ENCODE measurements around the gene EN2.

Gene EN2

GRCh38 chr7:155497149-155497901 is 39.4 kb downstream of the EN2 start:
- no peak overlapping the region for H3K27ac Mint-ChIP-seq
- H3K4me1 Mint-ChIP-seq = no peaks in the 10 kb centered on the region
- H3K4me3 Mint-ChIP-seq = no peak overlapping the region
- DNase-seq (ENCODE audit: low spot score in 2 of 2) (no peak), ATAC-seq (ENCODE audit: low read depth) (no peak)
- peaks cover 17% of the 10 kb centered on the region for H3K27me3 Mint-ChIP-seq
- H3K9me3 Mint-ChIP-seq = no peaks in the 10 kb centered on the region
- H3K36me3 Mint-ChIP-seq = no peaks in the 10 kb centered on the region

- no peak overlapping the region for H3K27ac Mint-ChIP-seq
- no peak overlapping the region for H3K4me3 Mint-ChIP-seq
- peaks cover 4% of the 10 kb centered on the region for H3K9me3 Mint-ChIP-seq
Measured at GRCh38 chr7:155505422-155505793, 47.5 kb downstream of the EN2 start.

GRCh38 chr7:155506854-155507337 is 49.0 kb downstream of the EN2 start:
- peaks cover 34% of the 10 kb centered on the region for H3K27me3 Mint-ChIP-seq
- no peak for DNase-seq (ENCODE audit: low spot score in 2 of 2)
- H3K4me3 Mint-ChIP-seq = no peak overlapping the region
- no peak overlapping the region for H3K27ac Mint-ChIP-seq
- peaks cover 4% of the 10 kb centered on the region for H3K9me3 Mint-ChIP-seq
- peaks cover 6% of the 10 kb centered on the region for H3K4me1 Mint-ChIP-seq
- peak; percentile 15 for ATAC-seq (ENCODE audit: low read depth)
- peaks cover 3% of the 10 kb centered on the region for H3K36me3 Mint-ChIP-seq

More at GRCh38 chr7:155505422-155505793, 47.5 kb downstream of the EN2 start:
- Mint-ChIP-seq H3K4me1 (peaks cover 6% of the 10 kb centered on the region), H3K27me3 (peaks cover 34% of the 10 kb centered on the region), H3K36me3 (peaks cover 3% of the 10 kb centered on the region)
- no peak for ATAC-seq (ENCODE audit: low read depth)
- DNase-seq (ENCODE audit: low spot score in 2 of 2) = no peak

GRCh38 chr7:155507576-155507975 is 49.6 kb downstream of the EN2 start:
- Mint-ChIP-seq H3K36me3 (peaks cover 3% of the 10 kb centered on the region), H3K27ac (no peak overlapping the region), H3K9me3 (peaks cover 4% of the 10 kb centered on the region), H3K4me1 (peaks cover 6% of the 10 kb centered on the region), H3K4me3 (no peak overlapping the region), H3K27me3 (peaks cover 37% of the 10 kb centered on the region)
- ATAC-seq (ENCODE audit: low read depth) (no peak), DNase-seq (ENCODE audit: low spot score in 2 of 2) (no peak)

GRCh38 chr7:155508376-155509358 is 50.7 kb downstream of the EN2 start:
- Mint-ChIP-seq H3K4me1 (peaks cover 6% of the 10 kb centered on the region), H3K27ac (peak overlapping the region; percentile 87), H3K36me3 (peaks cover 3% of the 10 kb centered on the region), H3K4me3 (no peak overlapping the region), H3K27me3 (peaks cover 33% of the 10 kb centered on the region), H3K9me3 (peaks cover 4% of the 10 kb centered on the region)
- DNase-seq (ENCODE audit: low spot score in 2 of 2) = no peak
- ATAC-seq (ENCODE audit: low read depth) = no peak

GRCh38 chr7:155509359-155509724 is 51.4 kb downstream of the EN2 start:
- peaks cover 3% of the 10 kb centered on the region for H3K36me3 Mint-ChIP-seq
- H3K27ac Mint-ChIP-seq = peak overlapping the region; percentile 87
- H3K4me1 Mint-ChIP-seq = peaks cover 6% of the 10 kb centered on the region
- peaks cover 4% of the 10 kb centered on the region for H3K9me3 Mint-ChIP-seq
- peaks cover 30% of the 10 kb centered on the region for H3K27me3 Mint-ChIP-seq
- no peak for DNase-seq (ENCODE audit: low spot score in 2 of 2)
- no peak for ATAC-seq (ENCODE audit: low read depth)
- no peak overlapping the region for H3K4me3 Mint-ChIP-seq

GRCh38 chr7:155509725-155510551 is 52.0 kb downstream of the EN2 start:
- peak overlapping the region; percentile 49 for H3K4me3 Mint-ChIP-seq
- peaks cover 3% of the 10 kb centered on the region for H3K36me3 Mint-ChIP-seq
- no peak for ATAC-seq (ENCODE audit: low read depth)
- H3K4me1 Mint-ChIP-seq = peaks cover 6% of the 10 kb centered on the region
- no peak for DNase-seq (ENCODE audit: low spot score in 2 of 2)
- peaks cover 33% of the 10 kb centered on the region for H3K27me3 Mint-ChIP-seq
- H3K27ac Mint-ChIP-seq = no peak overlapping the region
- peaks cover 4% of the 10 kb centered on the region for H3K9me3 Mint-ChIP-seq

- Mint-ChIP-seq H3K9me3 (peaks cover 4% of the 10 kb centered on the region), H3K4me3 (no peak overlapping the region), H3K27ac (no peak overlapping the region), H3K36me3 (peaks cover 3% of the 10 kb centered on the region), H3K27me3 (peaks cover 37% of the 10 kb centered on the region), H3K4me1 (peaks cover 6% of the 10 kb centered on the region)
- ATAC-seq (ENCODE audit: low read depth) (no peak), DNase-seq (ENCODE audit: low spot score in 2 of 2) (no peak)
Measured at GRCh38 chr7:155510975-155511701, 53.2 kb downstream of the EN2 start.

- H3K9me3 Mint-ChIP-seq = peaks cover 4% of the 10 kb centered on the region
- peaks cover 6% of the 10 kb centered on the region for H3K4me1 Mint-ChIP-seq
- no peak overlapping the region for H3K4me3 Mint-ChIP-seq
- H3K27ac Mint-ChIP-seq = no peak overlapping the region
- DNase-seq (ENCODE audit: low spot score in 2 of 2) (no peak), ATAC-seq (ENCODE audit: low read depth) (no peak)
- H3K27me3 Mint-ChIP-seq = peaks cover 38% of the 10 kb centered on the region
- H3K36me3 Mint-ChIP-seq = peaks cover 3% of the 10 kb centered on the region
Measured at GRCh38 chr7:155511702-155511996, 53.7 kb downstream of the EN2 start.

- Mint-ChIP-seq H3K27ac (no peak overlapping the region), H3K27me3 (peaks cover 36% of the 10 kb centered on the region), H3K9me3 (peaks cover 4% of the 10 kb centered on the region), H3K4me3 (no peak overlapping the region), H3K4me1 (peaks cover 4% of the 10 kb centered on the region), H3K36me3 (peaks cover 3% of the 10 kb centered on the region)
- no peak for ATAC-seq (ENCODE audit: low read depth)
- no peak for DNase-seq (ENCODE audit: low spot score in 2 of 2)
Measured at GRCh38 chr7:155512246-155512887, 54.4 kb downstream of the EN2 start.

- ATAC-seq (ENCODE audit: low read depth) (no peak), DNase-seq (ENCODE audit: low spot score in 2 of 2) (no peak)
- peaks cover 1% of the 10 kb centered on the region for H3K9me3 Mint-ChIP-seq
- H3K27me3 Mint-ChIP-seq = peaks cover 32% of the 10 kb centered on the region
- peaks cover 4% of the 10 kb centered on the region for H3K4me1 Mint-ChIP-seq
- H3K4me3 Mint-ChIP-seq = no peak overlapping the region
- H3K27ac Mint-ChIP-seq = no peak overlapping the region
- peaks cover 3% of the 10 kb centered on the region for H3K36me3 Mint-ChIP-seq
Measured at GRCh38 chr7:155513543-155514285, 55.8 kb downstream of the EN2 start.

- no peak for DNase-seq (ENCODE audit: low spot score in 2 of 2)
- H3K4me1 Mint-ChIP-seq = peaks cover under 1% of the 10 kb centered on the region
- no peak overlapping the region for H3K4me3 Mint-ChIP-seq
- no peak for ATAC-seq (ENCODE audit: low read depth)
- H3K27me3 Mint-ChIP-seq = peaks cover 27% of the 10 kb centered on the region
- H3K27ac Mint-ChIP-seq = no peak overlapping the region
- peaks cover under 1% of the 10 kb centered on the region for H3K9me3 Mint-ChIP-seq
- peaks cover under 1% of the 10 kb centered on the region for H3K36me3 Mint-ChIP-seq
Measured at GRCh38 chr7:155514296-155514695, 56.4 kb downstream of the EN2 start.

Data from memory B cell (primary cell).